ENCODE data around the gene FXYD6. TPM values are rescaled to one million over a fixed set of nuclear protein-coding genes. Genes with fewer than 3 reads are reported as not detected.

FXYD6 gene
- total and polyA plus RNA-seq, 9 of the 15 experiments (the other 6 are each of a cell fraction or from before 2014, with no cell fraction given) = 0.07 to 0.35 TPM; not detected in 7

DNA sequence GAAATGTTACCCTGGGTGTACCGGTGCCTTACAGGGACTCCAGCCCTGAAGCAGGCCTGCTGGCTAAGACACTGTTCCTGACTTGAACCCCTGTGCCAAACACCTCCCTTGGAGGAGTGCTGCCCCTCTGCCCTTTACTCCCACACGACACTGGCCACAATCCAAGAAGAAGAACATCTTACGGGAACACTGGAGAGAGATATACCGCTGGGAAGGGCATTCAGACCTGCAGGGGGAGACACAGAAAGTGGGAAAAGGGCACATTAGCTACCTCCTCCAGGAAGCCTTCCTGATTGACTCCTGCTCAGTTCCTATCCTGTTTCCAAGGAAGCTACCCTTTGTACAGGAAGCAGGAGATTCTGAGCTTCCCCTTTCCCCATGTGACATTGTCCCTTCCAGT is 34.1 kb upstream of the FXYD6 start (continued):
- TF ChIP-seq ZNF354B (CRISPR knock-in tag; IDR thresholded peaks at IDR 0.05) (no peak), PCBP2 (IDR thresholded peaks at IDR 0.05; ENCODE audit: low read depth, low read length, poor library complexity, severe bottlenecking) (no peak), RCOR1 (IDR thresholded peaks at IDR 0.05; ENCODE audit: borderline replicate concordance in 1 of 2, low read depth in 2 of 2, low read length in 2 of 2) (peak in 1 of 2 experiments; percentile 53; a peak in 1 of 4 replicates)
- TF ChIP-seq, protein P1, sequence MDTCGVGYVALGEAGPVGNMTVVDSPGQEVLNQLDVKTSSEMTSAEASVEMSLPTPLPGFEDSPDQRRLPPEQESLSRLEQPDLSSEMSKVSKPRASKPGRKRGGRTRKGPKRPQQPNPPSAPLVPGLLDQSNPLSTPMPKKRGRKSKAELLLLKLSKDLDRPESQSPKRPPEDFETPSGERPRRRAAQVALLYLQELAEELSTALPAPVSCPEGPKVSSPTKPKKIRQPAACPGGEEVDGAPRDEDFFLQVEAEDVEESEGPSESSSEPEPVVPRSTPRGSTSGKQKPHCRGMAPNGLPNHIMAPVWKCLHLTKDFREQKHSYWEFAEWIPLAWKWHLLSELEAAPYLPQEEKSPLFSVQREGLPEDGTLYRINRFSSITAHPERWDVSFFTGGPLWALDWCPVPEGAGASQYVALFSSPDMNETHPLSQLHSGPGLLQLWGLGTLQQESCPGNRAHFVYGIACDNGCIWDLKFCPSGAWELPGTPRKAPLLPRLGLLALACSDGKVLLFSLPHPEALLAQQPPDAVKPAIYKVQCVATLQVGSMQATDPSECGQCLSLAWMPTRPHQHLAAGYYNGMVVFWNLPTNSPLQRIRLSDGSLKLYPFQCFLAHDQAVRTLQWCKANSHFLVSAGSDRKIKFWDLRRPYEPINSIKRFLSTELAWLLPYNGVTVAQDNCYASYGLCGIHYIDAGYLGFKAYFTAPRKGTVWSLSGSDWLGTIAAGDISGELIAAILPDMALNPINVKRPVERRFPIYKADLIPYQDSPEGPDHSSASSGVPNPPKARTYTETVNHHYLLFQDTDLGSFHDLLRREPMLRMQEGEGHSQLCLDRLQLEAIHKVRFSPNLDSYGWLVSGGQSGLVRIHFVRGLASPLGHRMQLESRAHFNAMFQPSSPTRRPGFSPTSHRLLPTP (IDR thresholded peaks at IDR 0.05; ENCODE audit: borderline replicate concordance, extremely low read depth, insufficient read length) = peak; percentile 51
- TF ChIP-seq, protein P2, sequence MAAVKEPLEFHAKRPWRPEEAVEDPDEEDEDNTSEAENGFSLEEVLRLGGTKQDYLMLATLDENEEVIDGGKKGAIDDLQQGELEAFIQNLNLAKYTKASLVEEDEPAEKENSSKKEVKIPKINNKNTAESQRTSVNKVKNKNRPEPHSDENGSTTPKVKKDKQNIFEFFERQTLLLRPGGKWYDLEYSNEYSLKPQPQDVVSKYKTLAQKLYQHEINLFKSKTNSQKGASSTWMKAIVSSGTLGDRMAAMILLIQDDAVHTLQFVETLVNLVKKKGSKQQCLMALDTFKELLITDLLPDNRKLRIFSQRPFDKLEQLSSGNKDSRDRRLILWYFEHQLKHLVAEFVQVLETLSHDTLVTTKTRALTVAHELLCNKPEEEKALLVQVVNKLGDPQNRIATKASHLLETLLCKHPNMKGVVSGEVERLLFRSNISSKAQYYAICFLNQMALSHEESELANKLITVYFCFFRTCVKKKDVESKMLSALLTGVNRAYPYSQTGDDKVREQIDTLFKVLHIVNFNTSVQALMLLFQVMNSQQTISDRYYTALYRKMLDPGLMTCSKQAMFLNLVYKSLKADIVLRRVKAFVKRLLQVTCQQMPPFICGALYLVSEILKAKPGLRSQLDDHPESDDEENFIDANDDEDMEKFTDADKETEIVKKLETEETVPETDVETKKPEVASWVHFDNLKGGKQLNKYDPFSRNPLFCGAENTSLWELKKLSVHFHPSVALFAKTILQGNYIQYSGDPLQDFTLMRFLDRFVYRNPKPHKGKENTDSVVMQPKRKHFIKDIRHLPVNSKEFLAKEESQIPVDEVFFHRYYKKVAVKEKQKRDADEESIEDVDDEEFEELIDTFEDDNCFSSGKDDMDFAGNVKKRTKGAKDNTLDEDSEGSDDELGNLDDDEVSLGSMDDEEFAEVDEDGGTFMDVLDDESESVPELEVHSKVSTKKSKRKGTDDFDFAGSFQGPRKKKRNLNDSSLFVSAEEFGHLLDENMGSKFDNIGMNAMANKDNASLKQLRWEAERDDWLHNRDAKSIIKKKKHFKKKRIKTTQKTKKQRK (IDR thresholded peaks at IDR 0.05; ENCODE audit: borderline replicate concordance, low read depth, low read length) = no peak

Data from K562 (cell line).